Measurements from ENCODE around the gene ZNF154.

Gene ZNF154

DNA sequence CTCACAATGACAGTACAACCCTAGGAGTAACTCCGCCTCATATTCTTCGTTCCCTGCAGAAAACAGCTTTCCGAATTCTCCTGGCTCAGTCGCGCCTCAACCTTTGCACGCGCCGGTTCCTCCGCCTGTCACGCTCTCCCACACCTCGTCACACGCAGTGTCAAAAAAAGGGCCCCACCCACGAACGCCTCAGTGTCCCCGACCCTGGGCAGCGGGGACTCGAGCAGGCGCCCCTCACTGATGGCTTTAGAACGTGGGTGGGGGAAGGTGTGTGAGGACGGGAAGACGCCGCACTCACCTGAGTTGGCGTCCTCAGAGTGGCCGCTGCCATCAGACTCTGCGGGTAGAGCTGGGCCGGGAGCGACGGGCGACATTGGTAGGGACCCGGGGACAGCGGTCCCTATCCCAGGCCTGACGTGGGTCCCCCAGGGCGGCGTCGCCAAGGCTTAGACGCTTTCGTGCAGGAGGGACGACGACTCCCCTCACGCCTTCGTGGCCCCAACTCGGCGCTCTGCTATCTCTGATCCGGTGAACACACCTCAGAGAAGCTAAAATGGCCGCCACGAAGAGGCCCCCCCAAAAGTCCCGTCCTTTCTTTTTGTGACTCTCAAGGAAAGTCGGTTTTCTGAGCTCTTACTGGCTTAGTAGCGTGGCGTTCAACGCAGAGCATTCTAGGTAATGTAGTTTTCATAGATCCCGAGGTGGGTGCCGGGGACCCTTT, at the start of gene ZNF154:
Gene ZNF154 (minus strand): TSS at position 564 of the 721 bp plus-strand sequence. CDS start 233 bp downstream, at position 331.
- DNase-seq = no peak
- peaks cover 2% of the 10 kb centered on the region for H3K36me3 ChIP-seq
- no peak within 1 kb of the TSS for H3K4me3 ChIP-seq (ENCODE audit: low read depth, low read length)
- TF ChIP-seq, protein P1, sequence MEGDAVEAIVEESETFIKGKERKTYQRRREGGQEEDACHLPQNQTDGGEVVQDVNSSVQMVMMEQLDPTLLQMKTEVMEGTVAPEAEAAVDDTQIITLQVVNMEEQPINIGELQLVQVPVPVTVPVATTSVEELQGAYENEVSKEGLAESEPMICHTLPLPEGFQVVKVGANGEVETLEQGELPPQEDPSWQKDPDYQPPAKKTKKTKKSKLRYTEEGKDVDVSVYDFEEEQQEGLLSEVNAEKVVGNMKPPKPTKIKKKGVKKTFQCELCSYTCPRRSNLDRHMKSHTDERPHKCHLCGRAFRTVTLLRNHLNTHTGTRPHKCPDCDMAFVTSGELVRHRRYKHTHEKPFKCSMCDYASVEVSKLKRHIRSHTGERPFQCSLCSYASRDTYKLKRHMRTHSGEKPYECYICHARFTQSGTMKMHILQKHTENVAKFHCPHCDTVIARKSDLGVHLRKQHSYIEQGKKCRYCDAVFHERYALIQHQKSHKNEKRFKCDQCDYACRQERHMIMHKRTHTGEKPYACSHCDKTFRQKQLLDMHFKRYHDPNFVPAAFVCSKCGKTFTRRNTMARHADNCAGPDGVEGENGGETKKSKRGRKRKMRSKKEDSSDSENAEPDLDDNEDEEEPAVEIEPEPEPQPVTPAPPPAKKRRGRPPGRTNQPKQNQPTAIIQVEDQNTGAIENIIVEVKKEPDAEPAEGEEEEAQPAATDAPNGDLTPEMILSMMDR (IDR thresholded peaks at IDR 0.05; ENCODE audit: low read depth, low read length) = no peak
- H3K9me3 ChIP-seq (ENCODE audit: severe bottlenecking) = no peaks in the 10 kb centered on the region
- H3K27ac ChIP-seq = no peak within 1 kb of the TSS
- H3K27me3 ChIP-seq (ENCODE audit: insufficient read depth, low read depth, severe bottlenecking) = no peaks in the 10 kb centered on the region

DNA sequence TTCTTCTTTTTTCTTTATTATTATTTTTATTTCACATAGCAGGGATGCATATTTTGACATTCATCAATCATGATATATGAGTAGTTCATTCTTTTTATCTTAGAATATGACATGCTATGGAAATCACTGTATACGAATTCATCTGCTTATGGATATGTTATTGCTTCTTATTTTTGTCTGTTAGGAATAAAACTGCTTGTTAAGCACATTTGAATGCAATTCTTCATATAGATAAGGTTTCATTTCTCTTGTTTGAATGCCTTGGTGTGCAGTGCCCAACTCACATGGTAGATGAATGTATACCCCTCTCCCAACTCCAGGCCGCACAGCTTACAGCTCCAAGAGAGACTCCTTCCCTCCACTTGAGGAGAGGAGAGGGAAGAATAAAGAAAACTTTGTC, 48.9 kb upstream of the ZNF154 start:
- TF ChIP-seq, protein P1 (IDR thresholded peaks at IDR 0.05; ENCODE audit: low read depth, low read length) = no peak
- no peak overlapping the region for H3K27ac ChIP-seq
- no peaks in the 10 kb centered on the region for H3K27me3 ChIP-seq (ENCODE audit: insufficient read depth, low read depth, severe bottlenecking)
- H3K4me3 ChIP-seq (ENCODE audit: low read depth, low read length) = no peak overlapping the region
- H3K36me3 ChIP-seq = peaks cover 65% of the 10 kb centered on the region
- no peak for DNase-seq
- no peaks in the 10 kb centered on the region for H3K9me3 ChIP-seq (ENCODE audit: severe bottlenecking)

DNA sequence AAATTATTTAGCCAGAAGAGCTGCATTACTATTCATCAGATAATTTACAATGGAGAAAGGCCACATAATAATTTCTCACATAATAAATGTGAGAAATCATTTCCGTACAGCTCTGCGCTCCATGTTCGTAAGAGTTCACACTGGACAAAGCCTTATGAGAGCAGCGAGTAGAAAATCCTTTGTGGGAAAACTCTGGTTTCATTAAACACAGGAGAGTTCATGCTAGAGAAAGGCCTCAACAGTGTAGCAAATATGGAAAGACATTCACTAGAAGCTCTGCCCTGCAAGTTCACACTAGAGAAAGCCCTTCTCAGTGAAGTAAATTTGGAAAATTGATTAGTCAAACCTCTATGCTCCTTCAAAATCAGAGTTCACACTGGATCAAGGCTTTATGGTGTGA, 46.0 kb upstream of the ZNF154 start:
- Histone ChIP-seq H3K27me3 (ENCODE audit: insufficient read depth, low read depth, severe bottlenecking) (no peaks in the 10 kb centered on the region), H3K4me3 (ENCODE audit: low read depth, low read length) (no peak overlapping the region), H3K9me3 (ENCODE audit: severe bottlenecking) (no peaks in the 10 kb centered on the region), H3K36me3 (peaks cover 76% of the 10 kb centered on the region), H3K27ac (no peak overlapping the region)
- no peak for DNase-seq
- TF ChIP-seq, protein P1 (IDR thresholded peaks at IDR 0.05; ENCODE audit: low read depth, low read length) = no peak

DNA sequence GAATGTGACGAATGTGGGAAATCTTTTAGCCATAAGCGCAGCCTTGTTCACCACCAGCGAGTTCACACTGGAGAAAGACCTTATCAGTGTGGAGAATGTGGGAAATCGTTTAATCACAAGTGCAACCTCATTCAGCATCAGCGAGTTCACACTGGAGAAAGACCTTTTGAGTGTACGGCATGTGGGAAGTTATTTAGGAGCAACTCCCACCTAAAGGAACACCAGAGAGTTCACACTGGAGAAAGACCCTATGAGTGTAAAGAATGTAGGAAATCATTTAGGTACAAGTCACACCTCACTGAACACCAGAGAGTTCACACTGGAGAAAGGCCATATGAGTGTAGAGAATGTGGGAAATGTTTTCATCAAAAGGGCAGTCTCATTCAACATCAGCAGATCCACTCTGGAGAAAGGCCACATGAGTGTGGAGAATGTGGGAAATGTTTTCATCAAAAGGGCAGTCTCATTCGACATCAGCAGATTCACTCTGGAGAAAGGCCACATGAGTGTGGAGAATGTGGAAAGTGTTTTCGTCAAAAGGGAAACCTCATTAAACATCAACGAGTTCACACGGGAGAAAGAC, 45.2 kb upstream of the ZNF154 start:
- H3K27me3 ChIP-seq (ENCODE audit: insufficient read depth, low read depth, severe bottlenecking) = no peaks in the 10 kb centered on the region
- no peak overlapping the region for H3K4me3 ChIP-seq (ENCODE audit: low read depth, low read length)
- peaks cover 79% of the 10 kb centered on the region for H3K36me3 ChIP-seq
- no peaks in the 10 kb centered on the region for H3K9me3 ChIP-seq (ENCODE audit: severe bottlenecking)
- TF ChIP-seq, protein P1 (IDR thresholded peaks at IDR 0.05; ENCODE audit: low read depth, low read length) = no peak
- no peak for DNase-seq
- H3K27ac ChIP-seq = no peak overlapping the region

DNA sequence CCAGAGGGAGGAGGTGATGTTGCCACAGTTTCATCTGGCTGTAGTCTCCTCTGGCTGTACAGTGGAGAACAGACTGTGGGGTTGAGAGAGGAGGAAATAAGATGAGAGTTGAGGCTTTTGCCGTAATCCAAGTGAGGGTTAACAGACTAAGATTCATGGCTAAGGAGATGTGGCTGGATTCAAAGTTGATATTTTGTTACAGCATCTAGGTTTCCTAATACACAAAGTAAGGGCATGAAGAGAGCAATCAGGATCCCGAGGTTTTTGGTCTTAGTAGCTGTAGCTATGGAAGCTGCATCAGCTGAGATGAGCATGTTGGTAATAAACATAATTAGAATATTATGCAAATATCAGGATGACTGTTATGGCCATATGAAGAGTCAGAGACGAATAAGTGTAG, 39.0 kb upstream of the ZNF154 start:
- H3K36me3 ChIP-seq = peaks cover 46% of the 10 kb centered on the region
- DNase-seq = no peak
- no peak overlapping the region for H3K4me3 ChIP-seq (ENCODE audit: low read depth, low read length)
- no peak overlapping the region for H3K27ac ChIP-seq
- TF ChIP-seq, protein P1 (IDR thresholded peaks at IDR 0.05; ENCODE audit: low read depth, low read length) = no peak
- no peaks in the 10 kb centered on the region for H3K27me3 ChIP-seq (ENCODE audit: insufficient read depth, low read depth, severe bottlenecking)
- no peaks in the 10 kb centered on the region for H3K9me3 ChIP-seq (ENCODE audit: severe bottlenecking)
